ENCODE results near the gene NAA80.

- TF ChIP-seq CTCF (IDR thresholded peaks at IDR 0.05) (no peak), POLR2A (IDR thresholded peaks at IDR 0.05) (no peak)
Observed at GRCh38 chr3:50288387-50289007, 10.7 kb downstream of the NAA80 start.

Data from lower leg skin (tissue), 3 donors.